HG03039 (cell line): Measurements from ENCODE around the gene RANBP1.

Experiments used
- ATAC-seq: cut with Tn5 transposase; IDR thresholded peaks from one replicate; pipeline ENCODE4 v1.9.1; 2021; ENCODE audit warnings: mild to moderate bottlenecking, moderate library complexity; ENCODE audit not compliant: unreplicated experiment

Gene RANBP1

GRCh38 chr22:20135265-20135664 is 19.4 kb downstream of the RANBP1 start:
- no peak for ATAC-seq

- ATAC-seq, result no peak
Measured at GRCh38 chr22:20135806-20136602, 20.1 kb downstream of the RANBP1 start.

- no peak for ATAC-seq
Measured at GRCh38 chr22:20136603-20136873, 20.6 kb downstream of the RANBP1 start.

DNA sequence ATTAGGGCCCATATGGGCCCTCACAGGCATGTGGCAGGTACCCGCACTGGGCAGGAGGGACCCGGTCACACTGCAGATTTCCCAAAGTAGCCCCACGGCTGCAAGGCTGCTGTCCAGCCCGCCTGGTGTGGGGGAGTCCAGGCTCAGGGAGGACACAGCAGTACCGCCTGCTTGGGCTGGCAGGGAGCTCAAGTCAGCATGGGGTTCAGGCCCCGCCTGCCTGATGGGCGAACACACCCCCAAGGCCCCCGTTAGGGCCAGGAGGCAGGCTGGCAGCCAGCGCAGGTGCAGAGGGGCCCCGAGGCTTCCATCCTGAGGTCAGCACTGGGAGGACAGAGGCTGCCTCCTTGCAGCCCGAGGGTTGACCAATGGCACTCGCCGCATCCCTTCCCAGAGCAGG is 21.2 kb downstream of the RANBP1 start:
- ATAC-seq, result no peak

DNA sequence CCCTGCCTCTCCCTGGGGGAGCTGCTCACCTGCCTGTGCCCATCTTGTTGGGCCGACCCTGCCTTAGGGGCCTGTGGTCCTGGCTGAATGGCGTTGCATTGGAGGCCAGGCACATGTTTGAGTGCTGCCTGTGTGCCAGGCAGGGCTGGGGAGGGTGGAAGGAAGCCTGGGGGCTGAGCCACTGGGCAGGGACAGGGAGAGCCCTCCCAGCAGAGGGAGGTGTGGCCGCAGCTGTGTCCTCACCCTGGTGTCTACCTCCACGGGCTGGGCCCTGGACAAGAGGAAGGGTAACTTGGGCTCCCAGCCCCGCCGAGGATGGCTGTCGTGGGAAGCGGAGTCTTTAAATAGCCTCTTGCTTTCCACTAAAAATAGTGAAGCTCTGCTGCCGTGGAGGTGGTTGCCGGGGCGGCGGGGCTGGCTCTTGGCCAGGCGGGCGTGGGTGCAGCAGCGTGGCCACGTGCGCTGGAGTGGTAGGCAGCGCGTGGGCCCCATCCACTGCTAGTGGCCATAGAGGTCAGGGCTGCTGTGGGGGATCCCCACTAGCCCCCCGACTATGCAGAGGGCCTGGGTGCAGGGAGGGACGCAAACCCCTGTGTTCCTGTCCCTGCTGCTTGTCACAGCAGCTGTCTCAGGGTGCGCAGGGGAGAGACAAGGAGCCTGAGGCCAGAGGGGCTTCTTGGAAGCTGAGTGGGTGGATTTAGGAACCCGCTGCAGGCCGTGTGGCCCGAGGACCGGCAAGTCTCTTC is 21.9 kb downstream of the RANBP1 start:
- ATAC-seq, result no peak

DNA sequence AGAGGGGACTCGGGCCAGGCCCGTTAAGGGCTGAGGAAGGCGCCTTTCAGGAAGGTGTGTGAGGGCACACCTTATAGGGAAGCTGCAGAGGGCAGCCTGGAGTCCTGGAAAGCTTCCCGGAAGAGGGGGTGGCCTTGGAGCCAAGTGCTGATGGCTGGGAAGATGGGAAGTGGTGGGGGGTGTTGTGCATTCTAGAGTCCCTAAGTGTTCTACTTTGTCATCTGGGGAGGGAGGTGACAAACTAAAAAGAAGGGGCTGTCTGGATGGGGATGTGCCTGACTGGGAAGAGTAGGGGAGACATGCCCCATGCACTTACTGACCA is 22.5 kb downstream of the RANBP1 start:
- no peak for ATAC-seq

DNA sequence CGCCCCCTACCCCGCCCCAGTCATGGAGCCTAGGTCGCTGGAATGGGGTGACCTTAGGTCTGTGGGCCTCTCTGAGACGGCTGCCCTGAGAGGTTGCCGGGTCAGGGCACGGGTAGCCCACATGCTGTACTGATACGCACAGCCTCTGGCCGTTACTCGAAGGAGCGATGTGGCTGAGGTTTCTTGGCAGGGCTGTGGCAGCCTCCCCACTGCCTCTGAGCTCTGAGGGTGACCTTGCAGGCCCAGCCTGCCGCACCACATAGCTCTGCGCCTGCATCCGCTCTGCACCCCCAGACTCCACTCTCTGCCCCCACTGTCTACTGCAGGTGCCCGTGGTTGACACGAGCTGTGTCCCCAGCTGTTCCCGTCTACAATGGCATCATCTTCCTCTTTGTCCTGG is 23.0 kb downstream of the RANBP1 start:
- ATAC-seq, result no peak

DNA sequence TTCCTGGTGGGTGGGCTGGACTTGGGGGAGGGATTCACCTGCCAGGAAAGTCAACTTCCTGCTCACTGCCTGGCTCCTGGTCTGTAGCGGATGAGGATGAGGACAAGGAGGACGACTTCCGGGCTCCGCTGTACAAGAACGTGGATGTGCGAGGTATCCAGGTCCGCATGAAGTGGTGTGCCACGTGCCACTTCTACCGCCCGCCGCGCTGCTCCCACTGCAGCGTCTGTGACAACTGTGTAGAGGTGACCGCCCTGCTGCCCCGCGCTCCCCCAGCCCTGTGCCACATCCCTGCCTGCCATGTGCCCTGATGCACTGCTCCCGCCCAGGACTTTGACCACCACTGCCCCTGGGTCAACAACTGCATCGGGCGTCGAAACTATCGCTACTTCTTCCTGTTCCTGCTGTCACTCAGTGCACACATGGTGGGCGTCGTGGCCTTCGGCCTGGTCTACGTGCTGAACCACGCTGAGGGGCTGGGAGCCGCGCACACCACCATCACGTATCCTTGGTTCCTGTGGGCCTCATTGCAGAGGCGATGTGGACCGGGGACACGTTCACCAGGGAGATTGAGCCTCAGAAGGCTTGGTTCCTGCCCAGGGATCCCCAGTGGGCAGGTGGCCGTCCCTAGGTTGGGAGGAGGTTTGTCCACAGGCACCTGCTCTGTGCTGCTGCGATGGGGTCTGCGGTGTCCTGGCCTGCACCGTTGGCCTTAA is 23.6 kb downstream of the RANBP1 start:
- ATAC-seq, result no peak

DNA sequence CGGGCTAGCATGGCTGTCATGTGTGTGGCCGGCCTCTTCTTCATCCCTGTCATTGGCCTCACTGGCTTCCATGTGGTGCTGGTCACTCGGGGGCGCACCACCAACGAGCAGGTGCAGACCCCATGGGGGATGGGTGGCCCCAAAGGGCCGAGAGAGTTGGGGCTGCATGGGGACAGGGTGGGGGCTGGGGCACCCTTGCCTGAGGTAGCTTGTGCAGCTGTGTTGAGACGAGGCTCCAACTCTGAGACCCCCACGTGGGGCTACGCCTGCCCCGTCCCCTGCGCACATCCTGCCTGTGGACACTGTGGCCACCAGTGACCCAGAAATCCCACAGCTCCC is 24.2 kb downstream of the RANBP1 start:
- no peak for ATAC-seq

- no peak for ATAC-seq
Measured at GRCh38 chr22:20140521-20140964, 24.6 kb downstream of the RANBP1 start.

DNA sequence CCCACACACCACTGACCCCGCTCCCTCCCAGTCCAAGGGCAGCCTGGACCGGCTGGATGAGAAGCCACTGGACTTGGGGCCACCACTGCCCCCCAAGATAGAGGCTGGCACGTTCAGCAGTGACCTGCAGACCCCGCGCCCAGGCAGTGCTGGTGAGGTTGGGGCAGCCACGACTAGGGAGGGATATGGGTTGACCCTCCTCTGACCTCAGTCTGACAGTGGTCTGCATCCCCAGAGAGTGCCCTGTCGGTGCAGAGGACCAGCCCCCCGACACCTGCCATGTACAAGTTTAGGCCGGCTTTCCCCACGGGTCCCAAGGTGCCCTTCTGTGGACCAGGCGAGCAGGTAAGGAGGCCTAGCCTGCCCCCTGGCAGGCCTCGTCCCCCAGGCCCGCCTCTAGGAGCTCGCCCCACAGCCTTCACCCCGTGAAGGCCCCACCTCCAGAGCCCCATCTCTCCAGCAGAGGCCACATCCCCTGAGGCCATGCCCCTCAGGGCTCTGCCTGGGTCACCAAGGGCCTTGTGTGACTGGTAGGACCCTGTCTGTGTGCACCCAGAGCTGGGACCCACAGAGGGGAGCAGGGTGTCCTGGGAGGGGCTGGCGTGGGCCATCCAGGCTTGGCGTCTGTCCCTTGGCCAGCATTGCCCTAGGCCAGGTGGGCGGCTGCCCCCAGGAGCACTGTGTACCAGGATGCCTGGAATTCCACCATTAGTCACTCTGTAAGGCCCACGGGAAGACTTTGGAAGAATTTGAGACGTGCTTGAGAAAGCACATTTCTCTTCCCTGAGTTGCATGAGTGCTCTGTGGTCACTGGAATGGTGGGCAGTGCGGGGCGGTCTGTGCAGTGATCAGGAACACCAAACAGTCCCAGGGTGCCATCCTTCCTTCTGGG is 25.5 kb downstream of the RANBP1 start:
- no peak for ATAC-seq

- ATAC-seq, result no peak
Measured at GRCh38 chr22:20142711-20143621, 27.1 kb downstream of the RANBP1 start.

GRCh38 chr22:20143883-20144665 is 28.2 kb downstream of the RANBP1 start:
- ATAC-seq, result no peak

DNA sequence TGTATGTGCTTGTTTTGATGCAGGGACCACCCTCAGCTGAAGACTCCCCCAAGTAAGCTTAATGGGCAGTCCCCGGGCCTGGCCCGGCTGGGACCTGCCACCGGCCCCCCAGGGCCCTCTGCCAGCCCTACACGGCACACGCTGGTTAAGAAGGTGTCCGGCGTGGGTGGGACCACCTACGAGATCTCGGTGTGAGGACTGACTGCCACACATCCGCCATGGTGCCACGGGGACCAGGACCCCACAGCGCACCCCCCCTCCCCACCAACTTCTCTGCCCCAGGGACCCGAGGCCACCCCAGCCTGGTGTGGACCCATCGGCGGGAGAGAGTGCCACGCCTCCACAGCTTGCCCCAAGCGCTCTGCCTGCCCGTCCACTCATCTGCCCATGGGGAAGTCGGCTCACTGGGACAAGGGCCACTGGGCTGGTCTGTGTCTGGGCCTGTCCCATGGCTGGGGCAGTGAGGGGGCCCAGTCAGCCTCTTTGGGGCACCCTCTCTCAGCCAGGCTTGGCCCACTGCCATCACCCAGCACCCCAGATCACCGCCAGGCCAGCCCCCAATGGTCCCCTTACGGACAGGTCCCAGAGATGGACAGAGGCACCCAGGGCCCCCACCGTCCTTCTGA is 29.4 kb downstream of the RANBP1 start:
- no peak for ATAC-seq

DNA sequence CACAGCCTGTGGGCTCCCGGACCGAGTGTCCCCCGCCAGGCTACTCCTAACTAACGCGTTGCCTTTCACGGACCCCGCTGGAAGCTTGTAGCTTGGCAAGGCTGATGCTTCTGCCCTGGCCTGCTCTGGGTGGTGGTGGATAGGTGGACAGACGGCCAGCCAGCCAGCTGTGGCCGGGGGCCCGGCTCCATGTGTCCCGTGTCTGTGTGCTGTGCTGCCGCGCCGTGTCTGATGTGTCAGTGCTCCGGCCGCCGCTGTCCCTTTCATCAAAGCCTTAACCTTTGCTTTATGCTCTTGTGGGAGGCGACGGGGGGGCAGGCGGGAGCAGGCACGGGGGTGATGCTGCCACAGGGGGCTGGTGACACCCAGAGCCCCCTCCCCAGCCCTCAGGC is 29.9 kb downstream of the RANBP1 start:
- no peak for ATAC-seq

GRCh38 chr22:20146777-20147176 is 30.9 kb downstream of the RANBP1 start:
- no peak for ATAC-seq

- no peak for ATAC-seq
Measured at GRCh38 chr22:20147237-20147988, 31.5 kb downstream of the RANBP1 start.

DNA sequence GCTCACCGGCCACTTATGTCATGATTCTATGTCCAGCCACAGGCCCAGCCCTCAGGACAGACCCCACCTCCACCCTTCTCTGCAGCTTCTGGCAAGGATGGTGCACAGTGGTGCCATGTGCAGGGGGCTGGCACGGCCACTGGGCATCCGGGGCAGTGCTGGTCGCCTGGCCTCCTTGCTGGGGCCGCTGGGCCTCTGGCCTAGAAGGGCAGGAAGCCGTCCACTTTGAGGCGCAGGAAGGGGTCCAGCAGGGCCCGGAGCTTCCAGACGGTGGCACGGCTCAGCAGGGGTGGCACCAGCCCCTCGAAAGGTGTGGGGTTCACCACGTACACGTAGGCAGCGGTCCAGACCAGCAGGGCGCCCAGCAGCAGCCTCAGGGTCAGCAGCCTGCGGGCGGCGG is 32.5 kb downstream of the RANBP1 start:
- ATAC-seq, result no peak
